Measurements from ENCODE around the gene FLNA. TPM values are rescaled to one million over a fixed set of nuclear protein-coding genes. Genes with fewer than 3 reads are reported as not detected.

The FLNA gene
- total and polyA plus RNA-seq, 2 of the 13 experiments (the other 11 are each of a cell fraction or from before 2014, with no cell fraction given) = 83.4 to 174 TPM

GRCh38 chrX:154321152-154321551 is 53.3 kb downstream of the FLNA start:
- no peaks in the 10 kb centered on the region for H3K9me3 ChIP-seq (ENCODE audit: low read length)
- ATAC-seq (no peak), DNase-seq (ENCODE audit: low spot score) (no peak), FAIRE-seq (no peak)
- CTCF ChIA-PET (ENCODE audit: low intra/inter-chr PET ratio, low total read pairs) = no interaction called here
- H3K4me3 ChIP-seq (replicated peaks in 1 of 3; ENCODE audit: insufficient read depth in 1 of 3, low read depth in 2 of 3, low read length in 3 of 3) = no peak overlapping the region
- no peak overlapping the region for H3K27ac ChIP-seq (ENCODE audit: extremely low read length, insufficient read depth, low read length)
- no peaks in the 10 kb centered on the region for H3K36me3 ChIP-seq (replicated peaks in 1 of 2; ENCODE audit: control insufficient read depth in 1 of 2, insufficient read depth in 2 of 2, low read length in 2 of 2)
- in situ Hi-C loops (cut with HindIII; ENCODE audit: extremely low pct_ligation_motif_present, low pct_unique_long_range_greater_than_20kb) (no loop called here), intact Hi-C loops (cut with micrococcal nuclease; ENCODE audit: unreplicated experiment) (no loop called here)
- H4K20me1 ChIP-seq (ENCODE audit: insufficient read depth, low read length) = no peaks in the 10 kb centered on the region
- no peaks in the 10 kb centered on the region for H3K79me2 ChIP-seq (ENCODE audit: insufficient read depth, low read length)
- H3K27me3 ChIP-seq (ENCODE audit: control insufficient read depth in 1 of 2, insufficient read depth in 2 of 2, low read length in 2 of 2) = peaks cover 0 to 19% of the 10 kb centered on the region in 2 experiments; a peak in 4 of 5 replicates
- TF ChIP-seq ARID2 (CRISPR knock-in tag; IDR thresholded peaks at IDR 0.05; ENCODE audit: borderline replicate concordance) (no peak), SPEN (CRISPR knock-in tag; IDR thresholded peaks at IDR 0.05; ENCODE audit: low read depth) (no peak), ZZZ3 (CRISPR knock-in tag; IDR thresholded peaks at IDR 0.05; ENCODE audit: borderline replicate concordance) (no peak), EED (CRISPR knock-in tag; IDR thresholded peaks at IDR 0.05) (no peak), ZBTB49 (CRISPR knock-in tag; IDR thresholded peaks at IDR 0.05; ENCODE audit: borderline replicate concordance) (no peak), SMAD9 (CRISPR knock-in tag; IDR thresholded peaks at IDR 0.05) (no peak), ISL2 (CRISPR knock-in tag; IDR thresholded peaks at IDR 0.05) (no peak), KDM4B (CRISPR knock-in tag; IDR thresholded peaks at IDR 0.05) (no peak), SCMH1 (CRISPR knock-in tag; IDR thresholded peaks at IDR 0.05; ENCODE audit: borderline replicate concordance) (no peak), ZNF275 (CRISPR knock-in tag; IDR thresholded peaks at IDR 0.05; ENCODE audit: borderline replicate concordance) (no peak), HNF4G (IDR thresholded peaks at IDR 0.05; ENCODE audit: borderline replicate concordance, low read depth, low read length) (no peak), HNF4G (CRISPR knock-in tag; IDR thresholded peaks at IDR 0.05; ENCODE audit: borderline replicate concordance, low read depth) (no peak), ZNF607 (CRISPR knock-in tag; IDR thresholded peaks at IDR 0.05; ENCODE audit: borderline replicate concordance) (no peak), ZNF724P (CRISPR knock-in tag; IDR thresholded peaks at IDR 0.05; ENCODE audit: borderline replicate concordance) (no peak), ZNF639 (CRISPR knock-in tag; conservative IDR thresholded peaks at IDR 0.05) (no peak), POLR2G (IDR thresholded peaks at IDR 0.05; ENCODE audit: low read depth, low read length) (no peak), MAFK (conservative IDR thresholded peaks at IDR 0.05 in 1 of 2, IDR thresholded peaks at IDR 0.05 in 1 of 2; ENCODE audit: low read length in 2 of 2) (no peak), NCOA1 (CRISPR knock-in tag; IDR thresholded peaks at IDR 0.05) (no peak), DDIT3 (CRISPR knock-in tag; IDR thresholded peaks at IDR 0.05) (no peak)
- no TSS peak for BruUV-seq (replicated peaks)
- H3K9ac ChIP-seq (ENCODE audit: insufficient read depth, low read depth, low read length) = no peak overlapping the region
- H3K4me1 ChIP-seq (ENCODE audit: insufficient read depth, low read length) = no peaks in the 10 kb centered on the region
- H2AFZ ChIP-seq (ENCODE audit: low read length) = no peak overlapping the region
- no peak overlapping the region for H3K4me2 ChIP-seq (ENCODE audit: low read depth, low read length)
- POLR2A ChIA-PET = no interaction called here
- 46% methylated on average over 6 of the region's 7 CpGs for WGBS (ENCODE audit: low lambda C conversion rate)

Measured in HepG2 (cell line).